Neuronal stem cell (in vitro differentiated cells): ENCODE data around the gene IL19.

Source experiments
- DNase-seq: peaks from one replicate; pipeline ENCODE4 v3.0.0-alpha.2; 2013; ENCODE audit warnings: low spot score
- H2AFZ ChIP-seq: one replicate; pipeline ENCODE4 v1.6.1; 2013; ENCODE audit warnings: mild to moderate bottlenecking, low read length, inconsistent platforms
- H2AK5ac ChIP-seq: 2 replicates; pipeline ENCODE4 v1.6.1; 2013; ENCODE audit warnings: low read depth, mild to moderate bottlenecking, inconsistent platforms, low read length, moderate library complexity, mixed read lengths
- H2BK120ac ChIP-seq: 2 replicates; pipeline ENCODE4 v1.6.1; 2013; ENCODE audit warnings: low read depth, mild to moderate bottlenecking, inconsistent platforms, low read length, moderate library complexity, mixed read lengths
- H2BK12ac ChIP-seq: one replicate; pipeline ENCODE4 v1.6.1; 2013; ENCODE audit warnings: low read length, inconsistent platforms
- H2BK15ac ChIP-seq: 2 replicates; pipeline ENCODE4 v1.6.1; 2013; ENCODE audit warnings: mild to moderate bottlenecking, low read length, inconsistent platforms, mixed read lengths
- H2BK5ac ChIP-seq: one replicate; pipeline ENCODE4 v1.6.1; 2013; ENCODE audit warnings: inconsistent platforms, mild to moderate bottlenecking, low read length, moderate library complexity
- H3K14ac ChIP-seq: one replicate; pipeline ENCODE4 v1.6.1; 2013; ENCODE audit warnings: low read length, inconsistent platforms
- H3K18ac ChIP-seq: 2 replicates; pipeline ENCODE4 v1.6.1; 2013; ENCODE audit warnings: low read length, inconsistent platforms
- H3K23ac ChIP-seq: 2 replicates; pipeline ENCODE4 v1.6.1; 2013; ENCODE audit warnings: low read depth, mild to moderate bottlenecking, mixed read lengths, low read length, inconsistent platforms; ENCODE audit not compliant: poor library complexity
- H3K27ac ChIP-seq: replicated peaks from 3 replicates; pipeline ENCODE4 v1.5.1; 2013; ENCODE audit warnings: low read length, inconsistent platforms
- H3K27me3 ChIP-seq, 3 experiments: 2 replicates each; pipeline ENCODE4 v1.6.1; 2013; ENCODE audit warnings: low read length in 3 of 3, mild to moderate bottlenecking in 2 of 3, inconsistent platforms in 1 of 3, low read depth in 1 of 3, mixed read lengths in 1 of 3, moderate library complexity in 1 of 3; ENCODE audit not compliant: control insufficient read depth in 3 of 3, insufficient read depth in 3 of 3
- H3K36me3 ChIP-seq, 2 donors: replicated peaks in 1 of 2; 2 replicates each; pipeline ENCODE4 v1.6.1; 2013; ENCODE audit warnings: low read length in 2 of 2; ENCODE audit not compliant: control insufficient read depth in 2 of 2, insufficient read depth in 2 of 2
- H3K4ac ChIP-seq: 2 replicates; pipeline ENCODE4 v1.6.1; 2013; ENCODE audit warnings: inconsistent platforms, mild to moderate bottlenecking, low read length, moderate library complexity
- H3K4me1 ChIP-seq, 2 donors: 1 replicate in 1 of 2; 2 replicates in 1 of 2; pipeline ENCODE4 v1.6.1; 2013; ENCODE audit warnings: low read length in 2 of 2, low read depth in 1 of 2; ENCODE audit not compliant: control insufficient read depth in 2 of 2, insufficient read depth in 1 of 2
- H3K4me2 ChIP-seq: one replicate; pipeline ENCODE4 v1.6.1; 2013; ENCODE audit warnings: mild to moderate bottlenecking, low read length, inconsistent platforms; ENCODE audit not compliant: insufficient read depth, poor library complexity, severe bottlenecking
- H3K4me3 ChIP-seq, 2 donors: 2 replicates each; pipeline ENCODE4 v1.5.1; 2013; ENCODE audit warnings: low read length in 2 of 2, mild to moderate bottlenecking in 2 of 2, inconsistent platforms in 1 of 2, moderate library complexity in 1 of 2
- H3K79me1 ChIP-seq: one replicate; pipeline ENCODE4 v1.6.1; 2013; ENCODE audit warnings: low read depth, mild to moderate bottlenecking, inconsistent platforms, low read length, moderate library complexity
- H3K9ac ChIP-seq: one replicate; pipeline ENCODE4 v1.6.1; 2013; ENCODE audit warnings: mild to moderate bottlenecking, low read depth, low read length, inconsistent platforms; ENCODE audit not compliant: poor library complexity
- H3K9me3 ChIP-seq, 2 donors: replicated peaks in 1 of 2; 2 replicates each; pipeline versions ENCODE3 to v1.6.1; 2013; ENCODE audit warnings: low read length in 2 of 2, mild to moderate bottlenecking in 2 of 2, inconsistent platforms in 1 of 2, low read depth in 1 of 2, mixed read lengths in 1 of 2, moderate library complexity in 1 of 2; ENCODE audit not compliant: control insufficient read depth in 2 of 2, insufficient read depth in 1 of 2
- H4K8ac ChIP-seq: one replicate; pipeline ENCODE4 v1.6.1; 2013; ENCODE audit warnings: low read depth, mild to moderate bottlenecking, inconsistent platforms, low read length, moderate library complexity
- H4K91ac ChIP-seq: one replicate; pipeline ENCODE4 v1.6.1; 2013; ENCODE audit warnings: low read length, low read depth, mild to moderate bottlenecking, inconsistent platforms; ENCODE audit not compliant: poor library complexity
- WGBS, 2 donors: extraction: QIAGEN DNeasy Blood & Tissue Kit; methylation state at CpG; one replicate each; pipeline ENCODE4 v1.1.7; 2013; ENCODE audit warnings: missing lambda C conversion rate in 2 of 2, mixed read lengths in 1 of 2; ENCODE audit not compliant: insufficient read length in 2 of 2, insufficient replicate concordance in 1 of 2; ENCODE audit errors: extremely low coverage in 2 of 2; 5-methylcytosine and 5-hydroxymethylcytosine counted together

Gene IL19

DNA sequence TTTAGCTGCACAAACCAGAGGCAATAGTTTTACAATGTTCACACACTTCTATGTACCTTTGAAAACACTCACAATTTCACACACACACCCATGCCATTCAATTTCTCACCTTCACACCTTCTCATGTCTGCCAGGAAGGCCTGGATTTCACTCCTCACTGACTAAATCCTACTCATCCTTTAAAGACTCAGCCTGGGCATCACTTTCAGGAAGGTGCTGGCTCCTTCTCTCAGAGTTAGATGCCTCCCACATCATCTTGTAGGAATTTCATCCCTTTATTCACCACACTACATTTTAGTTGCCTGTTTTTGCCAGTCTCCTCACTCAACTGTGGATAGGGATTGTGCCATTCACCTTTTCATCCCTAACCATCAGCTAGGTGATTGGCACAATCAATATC is 97.1 kb downstream of the IL19 start:
- no peak overlapping the region for H2BK15ac ChIP-seq
- no peak overlapping the region for H3K4me3 ChIP-seq
- H3K9me3 ChIP-seq, result no peaks in the 10 kb centered on the region
- H3K14ac ChIP-seq, result no peak overlapping the region
- H2AK5ac ChIP-seq, result no peak overlapping the region
- H2BK120ac ChIP-seq, result no peak overlapping the region
- H3K4me2 ChIP-seq, result no peak overlapping the region
- no peak overlapping the region for H3K4ac ChIP-seq
- no peaks in the 10 kb centered on the region for H3K4me1 ChIP-seq
- no peak overlapping the region for H3K9ac ChIP-seq
- H2BK12ac ChIP-seq, result no peak overlapping the region
- H3K18ac ChIP-seq, result no peak overlapping the region
- H3K36me3 ChIP-seq, result no peaks in the 10 kb centered on the region
- no peaks in the 10 kb centered on the region for H3K79me1 ChIP-seq
- H4K8ac ChIP-seq, result no peak overlapping the region
- no peak overlapping the region for H2AFZ ChIP-seq
- no peak overlapping the region for H4K91ac ChIP-seq
- no peak overlapping the region for H3K23ac ChIP-seq
- H3K27me3 ChIP-seq, result no peaks in the 10 kb centered on the region
- DNase-seq, result no peak
- H3K27ac ChIP-seq, result no peak overlapping the region
- H2BK5ac ChIP-seq, result no peak overlapping the region

DNA sequence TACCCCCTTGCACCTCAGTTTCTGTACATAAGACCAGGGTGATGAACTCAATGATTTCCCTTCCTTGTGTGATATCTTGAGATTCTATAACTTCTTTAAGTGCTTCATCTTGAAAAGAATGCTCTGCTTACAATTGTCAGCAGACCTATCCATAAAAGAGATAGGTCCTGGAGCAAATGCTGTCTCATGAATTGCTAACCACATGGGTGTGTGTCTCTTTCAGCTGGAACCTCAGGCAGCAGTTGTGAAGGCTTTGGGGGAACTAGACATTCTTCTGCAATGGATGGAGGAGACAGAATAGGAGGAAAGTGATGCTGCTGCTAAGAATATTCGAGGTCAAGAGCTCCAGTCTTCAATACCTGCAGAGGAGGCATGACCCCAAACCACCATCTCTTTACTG is 97.7 kb downstream of the IL19 start:
- Histone ChIP-seq H3K4me2 (no peak overlapping the region), H2AK5ac (no peak overlapping the region), H4K8ac (no peak overlapping the region), H3K36me3 (no peaks in the 10 kb centered on the region), H3K14ac (no peak overlapping the region), H2BK120ac (no peak overlapping the region), H3K9me3 (no peaks in the 10 kb centered on the region), H2BK15ac (no peak overlapping the region), H2BK5ac (no peak overlapping the region), H3K4ac (no peak overlapping the region), H2AFZ (no peak overlapping the region), H3K23ac (no peak overlapping the region), H3K4me1 (no peaks in the 10 kb centered on the region), H3K27me3 (no peaks in the 10 kb centered on the region), H4K91ac (no peak overlapping the region), H3K27ac (no peak overlapping the region), H3K9ac (no peak overlapping the region), H2BK12ac (no peak overlapping the region), H3K79me1 (no peaks in the 10 kb centered on the region), H3K4me3 (no peak overlapping the region), H3K18ac (no peak overlapping the region)
- WGBS, 2 donors, result no CpG with 5 or more reads among the region's 1 CpG
- no peak for DNase-seq

DNA sequence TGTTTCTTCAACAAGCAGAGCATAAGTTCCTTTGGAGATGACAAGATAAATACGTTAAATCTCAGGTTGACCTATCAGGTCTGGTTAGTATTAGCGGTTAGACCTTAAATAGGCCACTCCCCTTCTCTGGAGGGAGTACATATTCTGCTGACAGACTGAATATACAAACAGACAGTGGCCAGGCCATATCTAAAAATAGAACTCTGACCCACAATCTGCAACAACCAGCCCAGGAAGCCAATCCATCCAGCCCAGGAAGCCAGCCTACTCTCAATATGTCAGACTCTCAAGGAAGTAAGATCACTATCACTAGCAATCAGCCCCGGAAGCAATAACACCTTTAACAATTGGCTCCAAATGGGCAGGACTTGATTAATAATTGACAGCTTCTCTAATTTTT is 101.6 kb downstream of the IL19 start:
- no peak overlapping the region for H3K27ac ChIP-seq
- no peak overlapping the region for H3K4me2 ChIP-seq
- no peak overlapping the region for H3K9ac ChIP-seq
- no peak overlapping the region for H2BK12ac ChIP-seq
- H3K9me3 ChIP-seq, result peaks cover 0 to 2% of the 10 kb centered on the region in 2 donors
- no peak overlapping the region for H3K23ac ChIP-seq
- no peak overlapping the region for H3K18ac ChIP-seq
- no peak overlapping the region for H2BK15ac ChIP-seq
- no peak overlapping the region for H2BK5ac ChIP-seq
- H4K91ac ChIP-seq, result no peak overlapping the region
- H3K14ac ChIP-seq, result no peak overlapping the region
- H3K36me3 ChIP-seq, result no peaks in the 10 kb centered on the region
- no peaks in the 10 kb centered on the region for H3K27me3 ChIP-seq
- no CpG with 5 or more reads among the region's 3 CpGs for WGBS, 2 donors
- H3K4me1 ChIP-seq, result no peaks in the 10 kb centered on the region
- H2AK5ac ChIP-seq, result no peak overlapping the region
- H2BK120ac ChIP-seq, result no peak overlapping the region
- no peak overlapping the region for H4K8ac ChIP-seq
- H2AFZ ChIP-seq, result no peak overlapping the region
- DNase-seq, result no peak
- no peak overlapping the region for H3K4ac ChIP-seq
- no peak overlapping the region for H3K4me3 ChIP-seq
- no peaks in the 10 kb centered on the region for H3K79me1 ChIP-seq

DNA sequence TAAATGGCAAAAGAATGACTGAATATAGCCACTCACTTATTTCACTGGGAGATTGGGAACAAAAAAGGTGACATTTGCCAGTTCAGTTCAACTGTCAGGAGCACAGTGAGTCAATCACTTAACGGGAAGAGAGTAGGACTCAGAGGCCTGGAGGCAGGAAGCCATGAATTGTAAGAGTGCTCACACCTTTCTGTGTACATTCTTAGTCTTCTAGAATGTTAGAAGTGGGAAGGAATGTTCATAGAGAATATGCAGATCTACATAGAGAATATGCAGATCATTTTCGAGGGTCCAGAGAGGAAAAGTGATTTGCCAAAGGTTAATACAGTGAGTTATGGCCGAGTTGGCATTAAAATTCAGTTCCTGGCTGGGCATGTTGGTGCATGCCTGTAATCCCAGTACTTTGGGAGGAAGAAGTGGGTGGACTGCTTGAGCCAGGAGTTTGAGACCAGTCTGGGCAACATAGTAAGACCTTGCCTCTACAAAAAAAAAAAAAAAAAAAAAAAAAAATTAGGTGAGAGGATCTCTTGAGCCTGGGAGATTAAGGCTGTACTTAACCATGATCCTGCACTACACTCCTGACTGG is 103.1 kb downstream of the IL19 start:
- Histone ChIP-seq H2AFZ (no peak overlapping the region), H4K91ac (no peak overlapping the region), H3K27ac (no peak overlapping the region), H2BK12ac (no peak overlapping the region), H4K8ac (no peak overlapping the region), H3K18ac (no peak overlapping the region), H3K9ac (no peak overlapping the region), H3K4ac (no peak overlapping the region), H2AK5ac (no peak overlapping the region), H3K9me3 (peaks cover 5 to 8% of the 10 kb centered on the region in 2 donors), H3K14ac (no peak overlapping the region), H3K4me3 (no peak overlapping the region), H3K23ac (no peak overlapping the region), H2BK15ac (no peak overlapping the region), H3K27me3 (no peaks in the 10 kb centered on the region), H3K36me3 (peaks cover 0 to 1% of the 10 kb centered on the region in 2 donors), H3K4me1 (no peaks in the 10 kb centered on the region), H2BK120ac (no peak overlapping the region), H2BK5ac (no peak overlapping the region), H3K4me2 (no peak overlapping the region), H3K79me1 (no peaks in the 10 kb centered on the region)
- WGBS, 2 donors, result no CpG with 5 or more reads among the region's 3 CpGs
- no peak for DNase-seq
